HG03439 (cell line): ENCODE results near the gene PBX3.

ENCODE experiments used
- ATAC-seq: cut with Tn5 transposase; IDR thresholded peaks from one replicate; pipeline ENCODE4 v1.9.1; 2021; ENCODE audit warnings: mild to moderate bottlenecking, moderate library complexity; ENCODE audit not compliant: unreplicated experiment

The PBX3 gene

DNA sequence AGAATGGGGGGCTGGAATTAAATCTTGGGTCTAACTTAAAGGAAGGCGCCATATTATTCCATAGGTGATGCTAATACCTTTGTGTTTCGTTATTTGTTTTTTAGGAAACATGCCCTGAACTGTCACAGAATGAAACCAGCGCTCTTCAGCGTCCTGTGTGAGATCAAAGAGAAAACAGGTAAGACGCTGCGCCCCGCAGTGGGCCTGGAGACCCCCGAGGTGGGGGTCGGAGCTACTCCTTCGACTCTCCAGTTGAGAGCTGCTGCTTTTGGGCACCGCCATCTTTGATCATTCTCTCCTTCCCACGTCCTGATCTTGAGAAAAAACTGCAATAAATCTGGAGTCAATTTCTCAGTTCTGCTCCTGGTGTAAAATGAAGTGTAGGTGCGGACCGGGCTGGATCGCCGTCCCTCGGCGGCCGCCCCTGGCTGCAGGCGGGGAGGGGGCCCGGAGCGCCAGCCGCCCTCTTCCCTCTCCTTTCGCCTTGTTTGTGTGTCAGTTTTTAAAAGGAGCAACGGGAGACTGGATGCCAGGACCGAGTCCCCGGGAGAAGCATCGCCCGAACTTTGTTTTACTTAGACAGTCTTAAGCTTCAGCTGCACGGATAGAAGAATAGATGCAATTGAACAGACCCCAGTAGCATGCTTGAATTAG is 1.4 kb downstream of the PBX3 start:
- no peak for ATAC-seq

DNA sequence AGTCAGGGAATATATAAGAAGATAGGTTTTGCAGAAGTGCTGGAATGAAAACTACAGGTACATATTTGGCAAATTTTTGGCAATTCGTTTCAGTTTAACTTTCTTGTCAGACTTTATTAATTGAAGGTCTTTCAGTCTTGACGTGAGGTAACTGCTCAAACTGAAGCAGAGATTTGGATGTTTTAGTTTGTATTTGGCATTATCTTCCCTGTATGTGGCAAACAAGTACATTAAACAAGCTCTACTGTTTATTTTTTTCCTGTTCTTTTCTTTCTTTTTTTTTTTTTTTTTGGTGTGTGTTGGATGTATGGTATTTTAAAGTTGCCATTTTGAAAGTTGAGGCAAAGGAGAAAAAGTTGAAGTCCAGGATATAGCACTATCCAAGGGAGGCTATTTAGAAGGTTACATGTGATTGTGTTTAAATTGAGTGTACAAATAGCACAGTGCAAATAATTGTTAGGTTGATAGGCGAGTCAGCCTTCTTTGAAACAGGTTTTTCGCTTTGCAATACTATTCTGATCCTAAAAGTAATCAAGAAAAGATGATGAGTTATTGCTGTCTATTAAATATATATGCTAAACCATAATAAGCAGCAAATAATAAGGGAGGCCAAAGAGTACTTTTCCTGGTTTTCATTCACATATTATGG is 2.2 kb downstream of the PBX3 start:
- no peak for ATAC-seq

DNA sequence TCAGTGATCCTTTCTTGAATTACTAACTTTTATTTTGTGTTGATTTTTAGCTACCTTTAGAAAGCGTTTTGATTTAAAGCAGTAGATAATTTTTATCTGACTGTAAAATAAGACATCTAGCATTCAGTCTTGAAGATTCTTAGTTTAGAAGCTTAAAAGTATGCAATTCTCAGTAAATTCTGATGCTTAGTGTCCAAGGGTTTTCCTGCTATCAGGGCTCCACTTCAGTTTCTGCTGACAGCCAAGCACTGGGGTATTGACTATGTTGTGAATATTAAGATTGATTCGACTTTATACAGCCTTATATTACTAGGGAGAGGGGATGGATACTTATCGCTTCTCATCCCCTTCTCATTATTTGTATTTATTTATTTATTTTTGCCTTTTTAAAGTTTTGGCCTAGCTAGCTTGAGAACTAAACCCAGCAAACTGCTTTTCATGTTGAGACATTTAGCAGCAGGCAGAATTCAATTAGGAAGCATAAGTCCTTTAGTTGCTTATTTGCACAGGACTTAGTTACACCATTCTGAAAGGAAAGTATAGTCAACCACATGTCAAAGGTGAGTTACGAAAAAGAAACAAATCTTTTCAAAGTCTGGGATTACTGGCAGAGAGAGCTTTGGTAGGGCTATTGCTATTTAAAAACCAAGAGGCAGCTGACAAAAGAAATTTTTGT is 2.9 kb downstream of the PBX3 start:
- no peak for ATAC-seq

DNA sequence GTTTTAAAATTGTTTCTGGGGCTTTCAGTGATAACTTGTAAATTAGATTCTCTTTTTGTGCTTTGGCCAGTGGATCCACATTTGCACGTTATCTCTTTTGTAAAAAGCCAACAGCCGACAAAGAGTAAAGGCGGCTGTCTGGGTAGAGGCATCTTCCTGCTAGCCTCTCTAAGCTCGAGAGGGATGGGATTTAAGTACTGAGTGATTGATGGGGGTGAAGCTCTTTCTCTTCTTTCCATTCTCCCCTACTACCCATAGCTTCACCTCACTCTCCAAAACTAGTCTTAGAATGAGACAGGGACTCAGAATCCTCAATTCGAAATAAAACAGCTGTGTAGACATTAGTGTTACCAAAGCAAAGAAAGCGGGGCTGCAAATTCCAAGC is 3.4 kb downstream of the PBX3 start:
- no peak for ATAC-seq

DNA sequence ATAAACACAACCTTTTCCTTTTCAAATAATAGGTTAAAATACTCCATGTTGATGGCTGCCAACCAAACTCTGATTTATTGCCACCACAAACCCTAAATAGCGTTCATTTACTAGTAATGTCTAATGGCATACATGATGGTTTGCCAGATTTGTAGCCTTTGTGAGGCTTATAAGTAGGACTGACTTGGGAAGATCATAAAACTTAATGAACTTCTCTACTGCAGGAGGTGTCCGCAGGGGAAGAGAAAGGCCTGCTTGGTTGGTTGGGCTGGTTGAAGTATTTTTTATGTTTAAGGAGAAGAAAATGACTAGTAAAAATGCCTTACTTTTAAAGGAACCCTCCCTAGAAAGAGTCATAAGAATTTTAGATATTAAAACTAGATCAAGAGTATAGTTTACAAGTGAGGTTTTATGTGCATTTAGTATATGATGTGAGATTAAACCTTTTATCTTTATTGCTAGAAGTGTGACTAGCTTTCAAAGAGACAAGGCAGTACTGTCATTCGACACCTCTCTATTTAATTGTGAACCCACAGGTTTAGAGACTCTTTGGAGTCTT is 5.0 kb downstream of the PBX3 start:
- ATAC-seq = no peak

DNA sequence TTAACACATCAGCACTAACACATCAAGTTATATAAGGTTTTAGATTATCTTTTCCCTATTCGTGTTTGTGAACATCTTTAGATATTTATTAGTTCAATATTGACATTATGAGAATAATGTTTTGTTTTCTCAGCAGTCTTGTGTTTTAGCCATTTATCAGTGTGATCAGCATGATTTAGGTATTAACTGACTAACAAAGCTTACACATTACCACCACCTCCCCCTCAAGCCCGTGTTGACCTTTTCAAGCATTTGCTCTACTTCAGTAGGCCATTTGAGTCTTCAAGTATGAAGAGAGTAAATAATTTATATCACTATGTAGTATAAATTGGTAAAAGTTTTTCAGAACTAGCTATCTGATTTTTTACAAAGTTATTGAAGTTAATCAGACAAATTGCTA is 6.9 kb downstream of the PBX3 start:
- no peak for ATAC-seq

DNA sequence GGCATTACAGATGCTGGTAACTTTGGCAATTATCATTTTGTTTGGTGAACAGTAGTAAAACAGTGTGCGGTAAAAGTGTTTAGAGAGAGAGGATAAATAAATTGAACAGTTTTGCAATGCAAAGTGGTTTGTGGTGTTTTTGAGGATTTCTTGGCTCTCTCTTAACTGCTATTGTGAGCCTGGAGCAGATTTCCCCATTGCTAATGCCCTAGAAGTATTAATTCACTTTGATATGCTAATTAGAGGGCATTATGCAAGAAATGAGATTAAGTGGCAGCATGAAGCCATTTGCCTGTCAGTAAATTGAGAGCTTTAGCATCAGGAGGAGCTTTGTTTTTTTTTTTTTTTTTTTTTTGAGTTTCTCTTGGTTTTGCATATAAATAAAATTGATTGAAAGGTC is 8.2 kb downstream of the PBX3 start:
- no peak for ATAC-seq

DNA sequence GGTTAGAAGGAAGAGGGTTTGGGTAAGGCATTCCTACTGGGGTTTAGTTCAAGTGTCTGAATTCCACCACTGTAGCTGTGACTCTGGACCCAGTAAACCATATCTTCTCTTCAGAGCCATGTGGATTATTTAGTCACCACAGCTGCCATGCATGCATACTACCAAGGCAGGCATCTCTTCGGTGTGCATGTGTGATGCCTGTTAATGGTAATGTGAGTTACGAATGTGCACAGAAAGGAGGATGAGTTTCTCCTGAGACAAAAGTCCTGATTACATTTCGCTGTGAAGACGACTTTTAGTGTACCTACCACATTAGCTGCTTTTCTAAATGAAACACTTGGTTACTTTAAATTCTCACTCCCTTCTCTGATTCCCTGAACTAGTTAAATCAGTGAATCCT is 9.3 kb downstream of the PBX3 start:
- no peak for ATAC-seq

DNA sequence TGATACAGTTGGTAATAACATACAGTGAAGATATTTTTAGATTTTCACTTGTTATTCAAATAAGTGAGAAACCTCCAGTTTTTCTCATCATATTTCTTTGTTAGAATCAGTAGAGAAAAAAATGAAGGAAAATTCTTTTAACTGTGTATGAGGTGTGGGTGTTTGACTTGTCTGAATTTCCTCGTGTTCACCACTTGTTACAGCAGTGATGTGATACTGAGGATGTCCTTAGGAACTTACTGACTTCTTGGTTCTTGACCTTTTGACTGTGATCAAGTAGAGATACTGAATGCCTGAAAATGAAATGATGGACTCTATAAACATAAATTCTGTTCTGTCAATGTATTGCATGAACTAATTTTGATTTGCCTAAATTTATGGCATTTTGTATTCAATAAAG is 10.7 kb downstream of the PBX3 start:
- no peak for ATAC-seq

DNA sequence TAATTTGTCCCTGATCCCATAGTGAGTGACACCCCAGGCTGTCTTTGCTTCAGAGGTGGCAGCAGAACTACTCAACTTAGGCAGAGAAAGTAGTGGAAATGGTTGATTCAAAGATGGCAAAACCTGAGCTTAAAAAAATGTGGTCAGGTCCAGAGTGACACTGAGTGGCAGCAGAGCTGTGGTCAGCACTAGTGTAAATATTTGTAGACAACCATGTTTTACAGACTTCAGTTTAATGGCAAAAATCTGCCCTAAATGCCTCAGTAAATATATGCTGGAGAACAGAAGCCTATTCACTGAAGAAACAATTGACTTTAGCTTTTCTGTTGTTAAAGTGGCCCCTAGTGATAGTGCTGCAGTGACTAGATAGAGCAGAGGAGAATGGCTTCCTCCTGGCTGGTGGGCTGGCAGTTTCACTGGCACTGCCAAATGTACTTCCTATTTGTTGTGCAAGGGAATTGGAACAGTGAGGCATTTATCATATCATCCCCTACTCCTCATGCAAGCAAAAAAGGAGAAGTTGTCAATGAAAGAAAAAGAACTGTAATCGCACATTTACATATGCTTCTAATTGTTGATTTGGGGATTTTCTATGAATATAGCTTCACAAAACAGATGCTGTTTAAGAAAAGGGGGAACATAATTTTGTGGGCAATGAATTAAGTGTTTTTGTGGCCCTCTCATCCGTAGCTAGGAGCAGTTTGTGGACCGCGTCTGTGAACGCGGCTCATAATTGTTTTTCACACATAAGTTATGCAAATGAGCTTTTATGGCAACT is 12.0 kb downstream of the PBX3 start:
- no peak for ATAC-seq

DNA sequence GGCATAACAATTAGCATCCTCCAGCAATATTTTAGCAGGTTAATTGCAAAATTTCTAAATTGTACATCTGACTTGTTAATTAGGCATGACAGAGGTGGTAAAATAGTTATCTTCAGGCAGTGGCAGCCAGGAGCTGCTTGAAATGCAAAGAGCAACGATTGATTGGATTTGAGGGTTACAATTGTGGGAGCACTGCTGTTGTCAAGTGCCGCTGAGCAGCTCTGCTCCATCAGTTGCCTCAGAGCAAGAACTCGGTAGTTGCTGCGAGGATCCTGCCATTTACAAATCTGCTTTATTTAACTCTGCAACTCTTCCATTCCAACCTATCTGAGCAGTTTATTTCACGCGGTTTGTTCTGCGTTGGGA is 12.6 kb downstream of the PBX3 start:
- no peak for ATAC-seq

DNA sequence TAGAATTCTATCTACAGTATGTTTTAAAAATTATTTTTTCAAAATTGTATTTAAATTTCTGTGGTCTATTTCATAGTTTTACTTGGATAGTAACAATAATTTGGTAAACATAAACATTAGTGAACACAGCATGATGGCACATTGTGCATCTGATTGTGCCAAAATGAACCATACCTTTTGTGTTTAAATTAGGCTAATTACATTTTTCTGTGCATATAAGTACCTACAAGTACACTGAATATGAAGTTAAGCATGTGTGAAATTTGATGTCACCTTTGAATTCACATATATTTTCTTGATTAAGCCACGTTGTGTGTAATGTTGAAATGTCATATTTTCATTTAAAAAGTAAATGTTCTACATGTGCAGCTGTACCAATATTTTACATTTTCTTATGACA is 13.4 kb downstream of the PBX3 start:
- no peak for ATAC-seq

DNA sequence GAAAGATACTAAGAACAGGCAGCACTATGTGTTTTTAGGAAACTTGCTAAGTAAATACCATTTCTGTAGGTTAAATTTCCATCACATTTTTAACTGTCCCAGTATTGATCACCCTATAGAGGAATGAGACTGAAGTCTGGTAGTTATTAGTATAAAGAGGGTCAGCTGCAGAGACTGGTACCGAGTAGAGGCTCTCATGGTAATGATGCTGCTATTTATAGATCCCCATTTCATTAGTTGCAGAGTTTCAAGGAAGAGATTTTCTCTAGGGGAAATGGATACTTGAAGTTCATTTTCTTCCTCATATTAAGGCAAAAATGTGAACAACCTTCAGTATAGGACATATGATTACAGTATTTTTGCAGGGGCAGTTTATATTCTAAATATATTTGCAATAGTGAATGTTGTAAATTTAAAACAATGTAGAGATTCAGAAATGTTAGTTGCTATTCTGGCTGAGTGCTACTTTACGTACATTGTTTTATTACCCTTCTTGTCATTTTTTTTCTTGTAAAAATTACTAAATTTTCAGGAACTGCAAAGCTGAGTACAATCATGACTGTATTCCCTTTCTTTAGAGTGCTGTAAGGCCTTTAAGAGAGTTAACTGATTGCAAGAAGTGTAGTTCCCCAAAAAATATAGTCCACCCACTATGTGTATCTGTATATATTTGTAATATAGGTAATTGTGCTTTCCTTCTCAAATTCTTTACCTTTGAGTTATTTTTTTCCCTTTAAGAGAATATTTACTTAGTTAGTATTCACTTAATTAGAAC is 14.7 kb downstream of the PBX3 start:
- no peak for ATAC-seq

DNA sequence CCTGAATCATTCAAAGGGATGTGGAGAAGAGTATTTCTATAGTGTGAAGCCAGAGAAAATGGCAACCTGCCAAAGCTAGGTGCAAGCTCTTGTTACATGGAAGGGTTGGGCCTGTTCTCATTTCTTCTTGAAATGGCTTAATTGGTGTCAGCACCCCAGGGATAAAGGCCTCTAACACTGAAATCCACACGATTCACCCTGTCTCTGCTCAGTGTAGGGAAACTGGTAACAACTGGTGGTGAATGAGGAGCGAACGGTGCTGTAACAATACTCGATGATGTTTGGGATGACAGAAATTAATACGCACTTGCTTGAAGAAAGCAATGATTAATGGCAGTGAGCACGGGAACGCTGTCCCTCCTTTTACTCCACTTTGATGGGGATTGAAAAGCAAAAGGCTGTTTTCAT is 16.2 kb downstream of the PBX3 start:
- no peak for ATAC-seq

DNA sequence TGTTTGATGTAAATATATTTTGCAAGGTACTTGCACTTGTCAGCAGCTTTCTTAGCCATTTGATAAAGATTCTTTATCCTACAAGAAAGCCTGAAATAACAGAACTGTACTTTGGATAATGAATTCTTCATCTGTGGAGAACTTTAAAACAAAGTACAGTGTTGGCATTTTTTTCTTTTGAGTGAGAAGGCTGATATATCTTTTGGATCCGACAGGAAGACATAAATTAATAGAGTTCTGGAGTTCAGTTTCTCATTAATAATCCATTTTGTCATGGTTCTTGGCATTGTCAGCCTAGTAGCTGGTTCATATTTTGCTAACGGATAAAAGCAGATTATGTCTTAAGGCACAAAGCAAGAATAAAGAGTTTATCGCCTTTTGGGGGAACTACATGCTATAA is 17.0 kb downstream of the PBX3 start:
- ATAC-seq = no peak

DNA sequence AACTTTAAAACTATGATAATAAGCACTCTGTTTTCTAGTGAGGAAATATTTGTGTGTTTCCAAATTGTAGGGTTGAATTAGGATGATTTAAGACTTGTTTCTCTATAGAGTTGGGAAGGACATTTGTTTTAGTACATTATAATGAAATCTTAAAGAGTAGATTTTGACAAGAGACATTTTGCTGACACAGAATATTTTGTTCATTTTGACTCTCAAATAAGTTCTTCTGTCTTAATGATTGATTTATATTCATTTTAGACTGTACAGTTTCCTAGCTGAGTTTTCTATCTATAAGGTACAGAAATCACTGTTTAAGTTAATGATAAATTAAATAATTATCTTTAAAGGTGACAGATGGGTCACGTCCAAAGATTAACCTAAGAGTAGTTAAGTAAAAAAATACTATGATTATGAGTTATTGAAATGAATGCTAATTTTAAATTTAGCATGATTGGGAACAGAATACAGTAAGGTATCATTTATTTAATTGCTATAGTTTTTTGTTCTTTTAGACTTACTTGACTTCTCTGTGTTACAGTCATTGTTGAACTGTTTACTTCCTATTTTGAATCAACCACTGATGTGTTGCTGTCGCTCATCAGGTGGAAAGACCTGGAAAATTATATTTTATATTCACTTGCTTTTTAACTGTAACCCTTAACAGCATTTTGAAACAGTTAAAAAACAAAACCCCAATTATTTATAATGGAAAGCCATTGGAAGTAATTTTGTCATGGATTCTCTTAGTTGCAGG is 19.5 kb downstream of the PBX3 start:
- no peak for ATAC-seq

DNA sequence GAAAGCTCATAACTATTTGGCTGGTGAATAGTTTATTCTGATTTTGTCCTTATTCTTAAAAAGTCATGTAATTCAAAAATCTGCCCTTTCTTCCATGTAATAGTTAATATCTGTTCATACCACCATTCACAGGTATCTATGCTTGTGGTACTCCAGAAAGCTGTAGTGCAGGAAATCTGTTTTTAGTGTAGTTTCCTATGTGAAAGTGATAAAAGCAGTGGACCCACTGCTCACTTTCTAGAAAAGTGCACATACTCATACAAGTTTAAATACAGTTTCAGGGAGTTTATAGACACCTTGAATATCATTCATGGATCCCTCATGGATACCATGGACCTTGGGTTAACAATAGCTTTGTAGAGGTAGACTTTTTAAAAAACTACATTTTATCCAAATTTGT is 20.2 kb downstream of the PBX3 start:
- no peak for ATAC-seq

DNA sequence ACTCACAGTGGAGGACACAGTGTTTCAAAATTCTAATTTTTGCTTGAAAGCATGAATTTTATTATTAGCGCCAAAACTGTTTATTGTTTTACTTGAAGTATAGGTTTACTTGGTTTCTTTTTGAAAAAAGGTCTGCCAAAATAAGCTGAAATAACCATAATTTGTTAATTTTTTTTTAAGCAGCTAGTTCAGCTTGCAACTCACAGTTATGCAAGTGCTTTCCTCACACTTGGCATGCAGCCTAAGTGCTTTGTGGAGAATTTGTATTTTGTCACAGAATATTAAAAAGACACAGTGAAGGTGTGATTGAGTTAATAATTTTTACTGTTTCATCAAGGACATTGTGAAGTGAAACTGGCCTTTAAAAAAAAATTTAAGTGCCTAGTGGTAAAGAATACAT is 21.6 kb downstream of the PBX3 start:
- no peak for ATAC-seq

DNA sequence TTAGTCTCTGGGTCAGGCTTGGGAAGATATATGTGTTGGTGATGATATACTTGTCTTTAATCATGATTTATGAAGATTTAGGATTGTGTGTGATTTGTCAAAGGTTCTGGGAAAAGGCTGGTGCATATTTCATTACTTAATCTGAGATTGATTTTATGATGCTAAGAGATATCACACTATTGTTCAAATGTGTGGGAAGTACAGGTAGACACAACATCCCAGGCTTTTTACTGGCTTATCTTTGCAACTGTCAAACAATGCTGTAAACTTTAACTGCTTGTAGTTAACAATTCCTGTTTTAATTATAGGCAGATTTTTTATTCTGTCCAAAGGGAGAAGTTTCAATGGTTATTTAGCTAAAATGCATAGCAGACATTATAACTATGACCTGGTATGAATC is 23.9 kb downstream of the PBX3 start:
- ATAC-seq = no peak

DNA sequence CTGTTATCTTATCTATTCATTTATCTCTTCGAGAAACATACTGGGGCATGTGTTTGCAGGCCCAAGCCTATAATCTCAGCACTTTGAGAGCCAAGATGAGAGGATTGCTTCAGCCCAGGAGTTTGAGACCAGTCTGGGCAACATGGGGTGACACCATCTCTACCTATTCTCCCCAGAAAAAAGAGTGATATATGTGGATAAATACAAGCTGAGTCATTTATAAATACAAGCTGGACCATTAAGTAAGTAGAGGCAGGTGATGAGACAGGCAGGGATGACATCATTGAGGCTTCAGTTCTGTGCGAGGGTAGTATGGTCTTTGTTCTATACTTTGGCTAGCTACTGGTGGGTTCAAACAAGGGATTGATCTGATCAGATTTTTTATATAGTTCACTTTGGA is 25.6 kb downstream of the PBX3 start:
- ATAC-seq = no peak
